Measurements from ENCODE around the gene SIPA1L3.
A peak's percentile ranks its signal among the peaks of the same experiment; 100 is the strongest.

Gene SIPA1L3

DNA sequence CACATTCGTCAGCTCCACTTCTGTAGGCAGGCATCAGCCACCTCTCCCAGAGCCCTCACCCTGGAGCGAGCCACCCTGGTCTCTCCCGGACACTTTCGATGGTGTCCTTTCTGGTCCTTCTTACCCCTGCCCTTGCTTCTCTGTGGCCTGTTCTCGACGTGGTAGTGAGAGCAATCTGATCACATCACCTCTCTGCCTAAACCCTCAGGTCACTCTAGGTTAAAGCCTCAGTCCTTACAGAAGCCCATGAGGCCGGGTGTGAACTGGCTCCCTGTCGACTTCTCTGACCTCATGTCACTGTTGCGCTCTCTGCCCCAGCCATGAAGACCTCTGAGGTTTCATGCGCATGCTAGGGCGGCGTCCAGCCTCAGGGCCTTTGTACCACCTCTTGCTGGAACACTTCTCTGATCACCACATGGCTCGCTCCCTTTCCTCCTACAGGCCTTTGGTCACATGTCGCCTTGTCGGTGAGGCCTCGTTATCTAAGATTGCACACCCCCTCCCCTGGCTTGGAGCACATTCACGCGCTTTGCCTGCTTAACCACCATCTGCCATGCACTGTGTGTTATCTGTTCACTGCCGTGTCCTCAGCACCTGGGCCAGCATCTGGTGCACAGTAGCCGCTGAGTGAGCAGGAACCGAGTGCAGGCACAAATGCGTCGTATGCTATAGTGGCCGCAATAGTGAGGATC is 215.5 kb downstream of the SIPA1L3 start:
- DNase-seq: no peak

DNA sequence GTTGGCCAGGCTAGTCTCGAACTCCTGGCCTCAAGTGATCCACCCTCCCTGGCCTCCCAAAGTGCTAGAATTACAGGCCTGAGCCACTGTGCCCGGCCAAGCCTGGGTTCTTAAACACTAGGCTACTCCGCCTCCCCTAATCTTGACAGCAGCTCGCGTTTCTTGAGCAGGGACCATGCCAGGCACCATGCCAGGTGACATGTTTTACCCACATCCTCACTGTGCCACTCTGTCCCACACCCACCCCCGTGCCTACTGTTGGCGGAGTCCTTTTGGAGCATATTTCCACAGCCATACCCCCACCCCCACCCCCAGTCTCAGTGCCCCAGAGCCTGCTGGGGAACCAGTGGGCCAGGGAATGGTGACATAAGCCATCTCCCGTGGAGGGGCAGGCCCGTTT is 218.2 kb downstream of the SIPA1L3 start:
- no peak for DNase-seq

DNA sequence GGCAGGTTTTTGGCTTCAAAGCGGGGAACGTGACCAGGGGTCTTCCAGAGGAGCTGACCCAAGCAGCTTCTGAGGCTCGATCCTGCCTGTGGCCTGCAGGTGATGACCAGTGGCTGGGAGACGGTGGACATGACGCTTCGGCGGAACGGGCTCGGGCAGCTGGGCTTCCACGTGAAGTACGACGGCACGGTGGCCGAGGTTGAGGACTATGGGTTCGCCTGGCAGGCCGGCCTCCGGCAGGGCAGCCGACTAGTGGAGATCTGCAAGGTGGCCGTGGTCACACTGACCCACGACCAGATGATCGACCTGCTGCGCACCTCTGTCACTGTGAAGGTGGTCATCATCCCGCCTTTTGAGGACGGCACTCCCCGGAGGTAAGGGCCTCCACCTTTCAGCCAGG is 223.4 kb downstream of the SIPA1L3 start:
- DNase-seq: no peak

DNA sequence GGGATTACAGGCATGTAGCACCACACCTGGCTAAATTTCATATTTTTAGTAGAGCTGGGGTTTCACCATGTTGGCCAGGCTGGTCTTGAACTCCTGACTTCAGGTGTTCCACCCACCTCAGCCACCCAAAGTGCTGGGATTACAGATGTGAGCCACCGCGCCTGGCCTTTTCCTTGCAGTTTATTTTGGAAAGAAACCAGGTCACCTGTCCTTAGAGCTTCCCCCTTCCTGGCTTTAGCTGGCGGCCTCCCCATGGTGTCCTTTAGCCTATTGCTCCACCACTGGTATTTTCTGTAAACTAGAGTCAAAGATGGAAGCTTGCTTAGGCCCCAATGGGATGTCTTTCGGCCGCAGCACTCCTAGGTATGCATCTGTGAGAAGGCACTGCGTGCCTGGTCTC is 225.8 kb downstream of the SIPA1L3 start:
- DNase-seq: no peak

DNA sequence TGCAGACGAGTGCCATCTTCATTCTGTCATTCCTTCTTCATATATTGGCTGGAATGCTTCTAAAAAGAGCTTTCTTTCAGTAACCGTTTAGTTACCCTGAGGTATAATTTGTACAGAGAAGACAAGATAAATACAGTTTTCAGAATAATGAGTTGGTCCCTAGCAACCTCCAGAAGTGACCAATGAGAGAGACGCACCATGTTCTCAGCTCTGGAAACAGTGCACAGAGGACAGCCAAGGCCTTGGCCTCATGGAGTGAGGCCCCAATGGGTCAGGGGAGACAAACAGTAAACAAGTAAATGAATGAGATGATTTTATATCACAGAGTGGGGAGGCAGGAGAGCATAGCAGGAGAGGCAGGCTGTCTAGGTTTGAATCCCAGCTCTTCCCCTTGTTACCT is 226.3 kb downstream of the SIPA1L3 start:
- no peak for DNase-seq

DNA sequence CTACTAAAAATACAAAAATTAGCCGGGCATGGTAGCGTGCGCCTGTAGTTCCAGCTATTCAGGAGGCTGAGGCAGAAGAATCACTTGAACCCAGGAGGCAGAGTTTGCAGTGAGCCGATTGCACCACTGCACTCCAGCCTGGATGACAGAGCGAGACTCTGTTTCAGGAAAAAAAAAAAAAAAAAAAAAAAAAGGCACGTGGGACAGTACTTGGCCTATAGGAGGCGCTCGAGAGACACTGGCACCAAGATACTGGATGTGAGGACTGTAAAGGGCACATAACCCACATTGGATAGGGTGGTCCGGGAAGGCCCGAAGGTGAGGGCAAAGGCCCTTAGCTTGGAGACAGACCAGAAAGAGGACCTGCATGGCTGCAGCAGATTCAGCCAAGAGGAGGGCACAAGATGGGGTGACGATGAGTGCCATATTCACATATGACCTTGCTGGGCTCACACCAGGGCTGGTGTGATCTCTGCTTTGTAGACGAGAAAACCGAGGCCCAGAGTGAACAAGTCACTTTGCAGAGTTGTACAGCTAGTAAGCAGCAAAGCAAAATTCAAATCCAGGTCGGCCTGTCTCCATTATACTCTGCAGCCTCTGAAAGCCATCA is 227.6 kb downstream of the SIPA1L3 start:
- no peak for DNase-seq

DNA sequence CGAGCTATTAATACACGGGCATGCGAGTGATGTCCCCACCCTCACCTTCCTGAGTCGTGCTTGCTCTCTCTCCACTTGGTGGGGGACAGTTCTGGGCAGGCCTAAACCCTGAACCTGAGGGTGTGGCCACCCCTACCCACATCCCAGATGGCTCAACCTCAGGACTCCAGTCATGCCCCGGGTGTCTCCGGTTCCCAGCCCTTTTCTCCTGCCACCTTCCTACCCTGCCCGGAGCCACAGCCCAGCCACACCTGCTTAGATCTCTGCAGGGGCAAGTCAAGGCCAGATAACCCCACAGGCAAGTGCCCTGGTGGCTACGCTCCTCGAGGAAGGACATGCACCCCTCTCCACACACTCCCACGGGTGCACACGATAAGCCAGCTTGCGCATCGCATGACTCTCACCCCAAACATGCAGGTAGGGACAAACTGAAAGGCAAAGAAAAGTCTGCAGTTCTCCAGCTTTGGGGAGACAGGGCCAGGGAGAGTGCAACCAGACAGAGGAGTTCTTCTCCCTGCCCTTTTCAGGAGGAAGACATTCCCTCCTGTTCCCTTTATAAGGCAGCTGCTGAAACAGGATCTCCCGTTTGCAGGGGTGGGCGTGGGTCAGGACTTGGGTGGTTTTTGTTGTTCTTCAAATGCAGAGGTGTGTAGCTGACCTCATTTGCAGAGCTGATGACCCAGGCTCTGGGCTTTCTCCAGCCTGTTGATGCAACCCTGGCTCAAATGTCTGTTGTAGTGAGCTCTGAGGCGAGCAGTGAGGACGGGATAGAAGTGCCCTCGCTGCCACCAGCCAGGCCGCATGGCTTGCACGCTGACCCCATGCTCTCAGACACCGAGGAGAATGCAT is 228.4 kb downstream of the SIPA1L3 start:
- no peak for DNase-seq

DNA sequence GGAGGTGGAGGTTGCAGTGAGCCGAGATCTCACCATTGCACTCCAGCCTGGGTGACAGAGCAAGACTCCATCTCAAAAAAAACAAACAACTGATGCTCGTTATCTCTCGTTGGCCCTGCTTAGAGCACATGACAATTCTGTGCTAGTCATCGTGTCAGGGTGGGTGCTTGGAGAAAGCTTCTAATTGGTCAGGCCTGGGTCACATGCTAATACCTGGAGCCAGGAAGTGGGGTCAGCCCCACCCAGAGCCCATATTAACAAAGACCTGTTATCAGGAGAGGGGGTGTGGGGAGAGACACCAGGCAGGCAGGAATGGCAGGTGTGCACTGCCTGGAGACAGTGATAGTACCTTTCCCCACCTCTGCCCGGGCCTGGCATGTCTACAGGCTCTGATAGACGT is 232.1 kb downstream of the SIPA1L3 start:
- DNase-seq: no peak

DNA sequence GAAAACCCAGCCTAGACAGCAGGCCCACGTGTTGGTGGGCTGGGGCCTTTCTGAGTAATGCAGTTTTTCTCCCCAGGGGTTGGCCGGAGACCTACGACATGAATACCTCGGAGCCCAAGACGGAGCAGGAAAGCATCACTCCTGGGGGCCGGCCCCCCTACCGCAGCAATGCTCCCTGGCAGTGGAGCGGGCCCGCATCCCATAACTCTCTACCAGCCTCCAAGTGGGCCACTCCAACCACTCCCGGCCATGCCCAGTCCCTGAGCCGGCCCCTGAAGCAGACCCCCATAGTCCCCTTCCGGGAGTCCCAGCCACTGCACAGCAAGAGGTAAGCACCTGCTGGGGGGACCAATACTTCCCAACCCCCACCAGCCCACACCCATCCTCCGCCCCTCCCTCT is 234.1 kb downstream of the SIPA1L3 start:
- DNase-seq: no peak

DNA sequence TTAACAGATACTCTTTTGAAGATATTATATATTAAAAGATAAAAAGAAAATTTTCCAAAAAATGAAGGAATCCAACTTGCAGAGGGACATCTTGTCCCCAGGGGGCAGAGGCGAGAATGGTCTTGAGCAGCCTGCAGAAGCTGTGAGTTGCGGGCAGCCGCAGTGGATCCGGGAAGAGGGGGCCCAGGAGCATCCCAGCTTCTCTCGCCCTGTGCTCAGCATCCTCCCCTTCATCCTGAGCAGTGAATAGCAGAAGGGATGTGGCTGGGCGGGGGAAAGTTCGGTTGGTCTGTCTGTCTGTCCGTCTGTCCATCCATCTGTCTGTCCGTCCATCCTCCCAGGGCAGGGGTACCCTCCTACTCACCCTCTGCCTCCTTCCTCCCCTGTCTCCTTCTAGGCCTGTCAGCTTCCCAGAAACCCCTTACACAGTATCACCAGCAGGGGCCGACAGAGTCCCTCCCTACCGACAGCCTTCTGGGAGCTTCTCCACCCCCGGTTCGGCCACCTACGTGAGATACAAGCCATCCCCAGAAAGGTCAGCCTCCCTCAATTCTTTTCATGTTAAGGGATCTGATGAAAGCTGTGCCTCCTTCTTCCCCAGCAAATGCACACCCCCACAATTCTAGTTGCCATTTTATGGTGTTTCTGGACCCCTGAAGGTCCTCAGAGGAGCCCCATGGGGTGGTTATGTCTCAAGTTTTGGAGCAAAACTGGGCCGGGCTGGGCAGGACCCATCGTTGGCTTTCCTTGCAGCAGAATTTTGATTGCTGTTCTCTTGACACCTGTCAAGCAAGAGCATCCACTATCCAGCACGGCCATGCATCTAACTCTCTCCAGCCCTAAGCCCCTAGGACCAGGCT is 235.4 kb downstream of the SIPA1L3 start:
- DNase-seq: peak; percentile 81

DNA sequence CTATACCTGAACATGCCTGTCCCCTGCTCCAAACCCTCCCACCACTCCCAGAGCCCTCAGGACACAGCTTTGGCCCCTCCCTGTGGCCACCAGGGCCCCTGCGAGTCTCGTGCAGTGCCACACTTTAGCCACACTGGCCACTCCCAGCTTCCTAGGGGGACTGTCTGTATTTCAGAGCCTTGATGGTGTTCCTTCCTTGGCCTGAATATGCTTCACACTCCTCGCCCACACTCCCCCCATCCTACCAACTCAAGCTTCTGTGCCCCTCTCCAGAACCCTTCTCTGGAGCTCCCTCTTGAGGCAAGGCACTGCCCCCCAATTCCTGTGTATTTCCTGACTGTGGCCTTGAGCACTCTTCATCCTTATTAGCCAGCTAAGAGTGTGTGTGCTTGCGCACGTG is 236.8 kb downstream of the SIPA1L3 start:
- DNase-seq: no peak

DNA sequence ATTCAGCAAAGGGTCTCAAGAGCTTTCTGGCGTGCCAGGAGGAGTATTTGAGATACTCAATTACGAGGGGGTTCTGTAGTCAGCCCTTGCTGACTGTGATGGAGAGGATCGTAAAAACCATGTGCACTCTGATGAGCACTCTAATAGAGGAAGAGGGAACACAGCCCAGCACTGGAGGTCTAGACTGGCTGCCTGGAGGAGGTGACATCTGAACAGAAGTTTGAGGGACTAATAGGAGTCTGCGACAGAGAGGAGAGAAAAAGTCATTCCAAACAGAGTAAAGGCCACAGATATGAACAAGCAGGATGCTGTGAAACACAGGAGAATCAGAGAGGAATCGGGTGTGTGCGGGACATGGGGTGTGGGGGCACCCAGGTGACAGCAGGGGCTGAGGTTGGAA is 237.7 kb downstream of the SIPA1L3 start:
- DNase-seq: no peak

DNA sequence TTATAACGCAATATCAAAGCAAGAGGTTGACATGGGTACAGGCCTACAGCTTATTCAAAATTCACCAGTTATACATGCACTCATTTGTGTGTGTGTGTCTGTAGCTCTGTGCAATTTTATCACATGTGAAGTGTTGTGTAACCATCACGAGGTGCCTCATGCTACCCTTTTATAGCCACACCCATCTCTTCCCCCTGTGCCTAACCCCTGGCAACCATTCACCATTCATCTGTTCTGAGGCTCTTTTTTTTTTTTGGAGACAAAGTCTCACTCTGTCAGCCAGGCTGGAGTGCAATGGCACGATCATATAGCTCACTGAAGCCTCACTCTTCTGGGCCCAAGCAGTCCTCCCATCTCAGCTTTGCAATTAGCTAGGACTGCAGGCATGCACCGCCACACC is 238.6 kb downstream of the SIPA1L3 start:
- DNase-seq: no peak

DNA sequence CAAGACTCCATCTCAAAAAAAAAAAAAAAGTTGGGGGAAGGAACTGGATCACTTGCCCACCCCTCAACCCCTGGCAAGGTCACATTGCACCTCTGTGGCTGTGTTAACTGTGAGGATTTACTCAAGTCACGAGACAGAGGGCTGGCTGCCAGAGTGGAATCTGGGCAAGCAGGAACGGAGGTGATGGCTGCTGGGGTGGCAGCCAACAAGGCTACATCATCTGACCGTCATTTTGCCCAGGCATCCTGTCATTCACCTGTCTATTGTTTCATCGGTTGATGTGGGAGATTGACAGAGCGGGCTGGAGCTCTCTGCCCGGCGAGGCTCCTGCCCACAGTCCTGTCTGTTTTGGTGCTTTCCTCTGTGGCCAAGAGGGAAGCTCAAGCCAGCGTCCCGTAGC is 241.3 kb downstream of the SIPA1L3 start:
- DNase-seq: no peak

DNA sequence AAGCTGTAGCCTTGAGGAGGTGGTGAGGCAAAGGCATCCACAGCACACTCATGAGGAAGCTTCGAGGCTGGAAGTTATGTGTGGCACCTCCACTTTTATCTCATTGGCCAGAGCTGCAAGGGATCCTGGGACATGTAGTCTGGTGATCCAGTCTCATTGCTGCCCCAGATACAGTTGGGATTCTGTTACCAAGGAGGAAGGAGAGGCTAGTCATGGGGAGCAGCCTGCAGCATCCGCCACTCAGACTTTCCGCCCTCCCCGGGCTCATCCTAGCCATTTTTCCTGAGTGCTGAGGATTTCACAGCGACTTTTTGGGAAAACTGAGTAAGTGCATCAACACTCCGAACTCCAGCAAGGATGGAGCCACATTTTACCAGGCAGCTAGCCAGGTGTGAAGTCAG is 242.7 kb downstream of the SIPA1L3 start:
- no peak for DNase-seq

DNA sequence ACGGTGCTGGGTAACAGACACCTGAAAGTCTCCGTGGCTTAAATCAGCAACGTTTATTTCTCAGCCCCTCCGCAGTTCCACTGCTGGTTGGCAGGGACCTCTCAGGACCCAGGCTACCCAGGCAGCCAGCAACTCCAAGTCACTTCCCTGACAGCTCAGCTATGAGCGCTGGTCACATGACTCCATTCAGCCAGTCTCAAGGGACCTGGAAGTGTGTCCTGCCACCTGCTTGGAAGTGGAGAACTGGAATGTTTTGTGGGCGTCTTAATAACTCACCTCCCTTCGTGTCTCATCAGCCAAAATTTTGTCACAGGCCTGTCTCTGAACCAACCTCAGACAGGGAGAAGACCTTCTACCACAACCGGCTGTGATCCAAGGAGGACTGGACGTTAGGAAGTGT is 244.2 kb downstream of the SIPA1L3 start:
- DNase-seq: no peak

DNA sequence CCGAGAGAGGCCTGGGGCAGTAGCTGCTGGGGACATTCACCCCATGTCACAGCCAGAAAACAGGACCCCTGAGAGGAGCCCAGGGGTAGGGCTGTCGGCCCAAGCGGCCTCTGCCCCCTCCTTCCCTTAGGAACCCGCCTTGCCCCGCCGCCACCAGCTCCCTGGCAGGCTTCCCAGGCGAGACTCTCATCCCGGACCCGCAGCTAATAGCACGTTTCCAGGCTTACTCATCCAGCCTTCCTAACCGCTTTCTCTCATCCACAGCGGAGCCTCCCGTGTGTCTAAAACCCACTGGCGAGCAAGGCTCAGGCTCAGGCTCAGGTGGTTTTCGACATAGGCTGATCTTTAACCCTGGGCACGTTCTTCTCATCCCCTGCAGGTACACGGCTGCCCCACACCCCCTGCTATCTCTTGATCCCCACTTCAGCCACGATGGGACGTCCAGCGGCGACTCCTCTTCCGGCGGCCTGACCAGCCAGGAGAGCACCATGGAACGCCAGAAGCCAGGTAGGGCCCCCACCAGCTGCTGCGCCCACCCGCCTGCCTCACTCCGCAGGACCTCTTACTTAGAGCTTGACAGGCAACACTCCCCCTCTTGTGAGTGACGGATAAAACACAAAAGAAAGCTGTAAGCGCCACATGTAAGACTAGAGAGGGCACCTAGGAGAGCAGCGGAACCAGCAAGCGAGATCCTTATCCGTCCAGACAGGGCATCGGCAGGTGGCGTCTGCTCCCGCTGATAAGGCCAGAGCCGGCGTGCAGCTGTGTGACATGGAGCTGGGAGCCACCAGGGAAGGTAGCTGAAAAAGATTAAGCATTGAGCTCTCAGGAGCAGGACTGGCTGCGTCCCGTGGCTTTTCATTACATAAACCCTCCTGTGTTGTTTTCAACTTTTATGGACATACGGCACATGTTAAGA is 245.7 kb downstream of the SIPA1L3 start:
- no peak for DNase-seq

DNA sequence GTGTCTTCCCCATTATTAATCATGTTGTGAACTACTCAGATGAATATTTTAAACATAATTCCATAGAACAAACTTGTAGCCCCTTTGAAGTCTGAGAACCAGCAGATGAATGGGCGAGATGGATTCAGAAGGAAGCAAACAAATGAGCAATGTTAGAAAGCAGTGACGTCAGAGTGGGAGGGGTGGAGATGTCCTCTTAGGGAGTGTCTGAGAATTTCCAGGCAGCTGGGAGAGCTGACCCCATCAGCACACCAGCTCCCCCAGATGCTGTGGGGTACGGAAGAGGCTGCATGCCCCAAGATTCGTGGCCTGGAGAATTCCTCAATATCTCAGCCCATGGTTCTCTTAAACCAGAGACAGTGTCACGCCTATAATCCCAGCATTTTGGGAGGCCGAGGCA is 248.4 kb downstream of the SIPA1L3 start:
- no peak for DNase-seq

DNA sequence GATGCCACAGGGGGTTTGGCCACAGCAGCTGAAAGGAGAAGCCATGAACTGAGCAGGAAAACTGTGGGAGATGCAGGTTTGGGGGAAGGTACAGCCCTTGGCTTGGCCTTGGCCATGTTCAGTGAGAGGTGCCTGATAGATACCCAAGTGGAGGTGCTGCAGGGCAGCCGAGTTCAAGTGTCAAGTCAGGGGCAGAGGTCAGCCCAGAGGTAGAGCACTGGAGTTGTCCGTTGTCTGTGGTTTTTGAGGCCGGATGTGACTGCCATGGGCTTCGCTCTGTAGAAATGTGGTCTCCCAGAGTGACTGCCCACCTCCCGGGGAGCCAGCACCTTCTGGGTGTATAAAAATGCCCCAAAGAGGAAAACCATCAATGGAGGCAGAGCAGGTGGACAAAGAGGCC is 251.7 kb downstream of the SIPA1L3 start:
- no peak for DNase-seq

DNA sequence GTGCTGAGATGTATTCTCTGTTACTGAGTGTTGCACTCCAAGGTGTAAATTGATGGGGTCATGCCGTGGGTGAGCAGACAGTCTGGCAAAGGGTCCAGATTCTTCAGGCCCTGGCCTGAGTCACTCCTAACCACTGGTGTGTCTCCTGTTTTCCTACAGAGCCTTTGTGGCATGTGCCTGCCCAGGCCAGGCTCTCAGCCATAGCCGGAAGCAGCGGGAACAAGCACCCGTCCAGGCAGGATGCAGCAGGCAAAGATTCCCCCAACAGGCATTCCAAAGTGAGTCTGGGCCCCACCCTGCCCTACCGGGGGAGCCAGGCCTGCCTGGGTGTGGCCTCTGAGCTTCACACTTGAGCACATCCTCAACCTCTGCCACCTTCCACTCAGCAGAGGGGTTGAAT is 255.1 kb downstream of the SIPA1L3 start:
- DNase-seq: no peak

DNA sequence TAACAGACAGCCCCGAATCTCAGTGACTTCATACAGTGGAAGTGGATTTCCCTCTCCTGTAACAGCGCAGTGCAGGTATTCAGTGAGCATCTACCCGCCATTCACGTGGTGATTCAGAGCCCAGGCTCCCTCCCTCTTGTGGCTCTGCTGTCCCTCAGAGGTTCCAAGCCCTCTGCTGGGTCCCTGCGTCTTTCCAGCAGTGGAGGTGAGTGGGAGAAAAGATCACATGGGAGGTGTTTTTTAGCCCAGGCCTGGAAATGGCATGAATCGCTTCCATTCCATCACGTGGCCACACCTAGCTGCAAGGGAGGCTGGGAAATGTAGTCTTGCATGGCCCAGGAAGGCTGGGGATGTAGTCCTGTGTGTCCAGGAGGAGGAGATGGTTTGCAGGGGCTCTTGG is 255.6 kb downstream of the SIPA1L3 start:
- DNase-seq: no peak

Measured in right forelimb (tissue), 1 donor.